Fibroblast of skin of scalp (primary cell): Measurements from ENCODE around the gene DHDH.

Experiments used
- DNase-seq: peaks from one replicate; pipeline ENCODE4 v3.0.0-alpha.2; 2013

The DHDH gene

DNA sequence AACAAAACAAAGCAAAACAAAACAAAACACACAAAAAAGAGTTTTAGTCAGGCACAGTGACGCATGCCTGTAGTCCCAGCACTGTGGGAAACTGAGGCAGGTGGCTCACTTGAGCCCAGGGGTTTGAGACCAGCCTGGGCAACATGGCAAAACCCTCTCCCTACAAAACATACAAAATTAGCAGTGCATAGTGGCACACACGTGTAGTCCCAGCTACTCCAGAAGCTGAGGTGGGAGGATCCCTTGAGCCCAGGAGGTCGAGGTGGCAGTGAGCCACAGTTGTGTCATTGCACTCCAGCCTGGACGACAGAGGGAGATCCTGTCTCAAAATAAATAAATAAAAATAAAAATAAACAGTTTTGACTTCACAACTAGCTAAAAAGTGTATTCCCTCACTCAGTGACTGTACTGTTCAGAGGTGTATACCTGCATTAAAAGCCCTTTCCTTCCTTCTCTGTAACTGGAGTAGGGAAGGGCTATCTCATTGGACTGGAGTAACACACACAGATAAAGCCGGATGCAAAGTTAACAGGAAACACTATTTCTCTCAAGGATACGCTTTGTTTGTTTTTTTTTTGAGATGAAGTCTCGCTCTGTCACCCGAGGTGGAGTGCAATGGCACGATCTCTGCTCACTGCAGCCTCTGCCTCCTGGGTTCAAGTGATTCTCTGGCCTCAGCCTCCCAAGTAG is 17.5 kb downstream of the DHDH start:
- DNase-seq: no peak

DNA sequence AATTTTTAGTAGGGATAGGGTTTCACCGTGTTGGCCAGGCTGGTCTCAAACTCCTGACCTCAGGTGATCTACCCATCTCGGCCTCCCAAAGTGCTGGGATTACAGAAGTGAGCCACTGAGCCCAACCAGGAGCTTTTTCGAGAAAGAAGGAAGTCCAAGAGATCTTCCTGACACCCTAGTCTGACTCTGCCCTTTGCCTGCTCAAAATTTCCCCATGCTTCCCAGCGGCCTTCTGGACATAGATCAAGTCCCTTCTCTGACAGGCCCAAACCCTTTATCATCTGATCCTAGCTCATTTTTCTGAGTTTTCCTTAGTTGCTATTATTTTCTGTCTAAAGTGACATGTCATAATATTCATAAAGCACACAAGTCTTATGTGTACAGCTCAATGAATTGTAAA is 19.6 kb downstream of the DHDH start:
- no peak for DNase-seq

DNA sequence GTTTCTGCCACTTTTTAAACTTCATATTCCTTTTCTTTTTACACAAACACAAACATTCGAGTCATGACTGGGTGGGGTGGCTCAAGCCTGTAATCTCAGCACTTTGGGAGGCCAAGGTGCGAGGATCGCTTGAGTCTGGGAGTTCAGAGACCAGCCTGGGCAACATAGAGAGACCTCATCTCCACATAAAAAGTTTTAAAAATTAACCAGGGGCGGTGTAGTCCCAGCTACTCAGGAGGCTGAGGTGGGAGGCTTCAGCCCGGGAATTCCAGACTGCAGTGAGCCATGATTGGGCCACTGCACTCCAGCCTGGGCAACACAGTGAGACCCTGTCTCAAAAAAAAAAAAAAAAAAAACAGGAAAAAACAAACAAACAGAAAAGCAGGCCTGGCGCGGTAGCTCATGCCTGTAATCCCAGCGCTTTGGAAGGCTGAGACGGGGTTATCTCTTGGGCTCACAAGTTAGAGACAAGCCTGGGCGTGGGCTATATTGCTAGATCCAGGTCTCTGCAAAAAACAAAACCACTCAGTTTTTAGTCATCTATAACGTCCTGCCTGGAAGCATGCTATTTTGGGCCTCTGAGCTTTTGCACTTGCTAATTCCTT is 20.6 kb downstream of the DHDH start:
- DNase-seq: no peak

- DNase-seq: peak; percentile 96
These were observed 21.3 kb downstream of the DHDH start, which contains the start of gene BAX for GRCh38 chr19:48954595-48955307. Gene BAX, plus strand, starts transcription at chr19:48954875. Its CDS starts 54 bp downstream, at chr19:48954929.

GRCh38 chr19:48955308-48955958 is 21.9 kb downstream of the DHDH start:
- no peak for DNase-seq

DNA sequence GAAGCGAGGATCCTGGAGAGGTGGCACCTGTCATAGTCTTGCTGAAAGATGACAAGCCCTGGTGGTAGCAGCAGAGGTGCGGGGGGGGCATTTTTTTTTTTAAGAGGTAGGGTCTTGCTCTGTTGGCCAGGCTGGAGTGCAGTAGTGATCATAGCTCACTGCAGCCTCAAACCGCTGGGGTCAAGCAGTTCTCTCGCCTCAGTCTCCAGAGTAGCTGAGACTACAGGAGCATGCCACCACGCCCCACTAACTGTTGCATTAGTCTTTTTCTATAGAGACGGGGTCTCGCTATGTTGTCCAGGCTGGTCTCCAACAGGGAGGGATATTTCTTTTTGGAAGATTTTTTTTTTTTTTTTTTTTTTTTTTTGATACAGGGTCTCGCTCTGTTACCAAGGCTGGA is 24.5 kb downstream of the DHDH start:
- no peak for DNase-seq

GRCh38 chr19:48959341-48960239 is 26.1 kb downstream of the DHDH start:
- DNase-seq: no peak

DNA sequence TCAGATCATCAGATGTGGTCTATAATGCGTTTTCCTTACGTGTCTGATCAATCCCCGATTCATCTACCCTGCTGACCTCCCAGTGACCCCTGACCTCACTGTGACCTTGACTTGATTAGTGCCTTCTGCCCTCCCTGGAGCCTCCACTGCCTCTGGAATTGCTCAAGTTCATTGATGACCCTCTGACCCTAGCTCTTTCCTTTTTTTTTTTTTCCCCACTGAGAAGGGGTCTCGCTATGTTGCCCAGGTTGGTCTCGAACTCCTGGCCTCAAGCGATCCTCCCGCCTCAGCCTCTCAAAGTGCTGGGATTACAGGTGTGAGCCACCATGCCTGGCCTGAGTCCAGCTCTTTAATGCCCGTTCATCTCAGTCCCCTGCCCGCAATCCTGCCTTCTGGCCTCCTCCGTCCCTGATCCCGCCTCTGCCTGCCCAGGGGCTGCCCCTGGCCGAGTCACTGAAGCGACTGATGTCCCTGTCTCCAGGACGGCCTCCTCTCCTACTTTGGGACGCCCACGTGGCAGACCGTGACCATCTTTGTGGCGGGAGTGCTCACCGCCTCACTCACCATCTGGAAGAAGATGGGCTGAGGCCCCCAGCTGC is 27.7 kb downstream of the DHDH start:
- no peak for DNase-seq

GRCh38 chr19:48961673-48962028 is 28.2 kb downstream of the DHDH start:
- DNase-seq: no peak

GRCh38 chr19:48962029-48962848 is 28.7 kb downstream of the DHDH start:
- peak; percentile 13 for DNase-seq

- no peak for DNase-seq
These were observed 29.3 kb downstream of the DHDH start for GRCh38 chr19:48962849-48963165.

GRCh38 chr19:48963371-48964204 is 30.1 kb downstream of the DHDH start:
- DNase-seq: peak; percentile 84

DNA sequence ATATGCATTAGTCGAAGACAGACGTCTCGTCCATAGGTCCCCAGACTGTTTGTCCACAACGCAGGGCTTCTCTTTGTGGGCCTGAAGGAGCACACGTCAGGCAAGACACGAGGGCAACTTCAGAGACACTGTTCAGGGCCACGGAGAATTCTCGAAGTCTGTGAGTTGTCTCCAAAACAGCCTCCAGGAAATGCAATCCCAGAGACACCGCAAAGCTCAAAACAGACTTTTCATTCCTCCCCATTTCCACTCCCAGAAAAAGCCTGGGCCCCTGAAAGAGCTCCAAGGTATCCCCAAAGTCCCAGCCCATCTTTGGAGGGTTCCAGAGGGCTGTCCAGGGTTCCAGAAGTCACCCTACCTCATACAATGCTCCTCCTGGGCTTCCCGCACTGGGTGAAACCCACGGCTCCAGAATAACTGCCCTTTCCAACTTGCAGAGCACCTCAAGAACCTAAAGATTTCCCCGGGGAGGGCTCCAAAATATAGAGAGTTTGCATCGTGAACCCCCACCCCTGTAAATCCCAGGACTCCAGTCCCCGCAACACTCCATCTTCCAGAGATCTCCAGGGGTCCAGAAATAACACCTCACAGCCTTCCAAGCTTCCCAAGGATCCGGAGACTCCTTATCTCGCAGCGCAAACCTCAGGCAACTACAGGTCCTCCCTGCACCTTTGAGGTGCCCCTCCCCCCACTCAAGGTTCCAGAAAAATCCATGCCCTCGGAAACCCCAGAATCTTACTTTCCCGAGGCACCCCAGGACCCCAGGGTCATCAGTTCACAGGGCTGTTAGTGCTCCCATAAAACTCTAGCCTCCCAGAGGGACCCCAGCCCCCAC is 30.9 kb downstream of the DHDH start:
- peak; percentile 63 for DNase-seq

- DNase-seq: peak; percentile 97
These were observed 31.7 kb downstream of the DHDH start, which contains the start of gene FTL for GRCh38 chr19:48965040-48965805. Gene FTL, plus strand, starts transcription at chr19:48965309. Its CDS starts 199 bp downstream, at chr19:48965508.

DNA sequence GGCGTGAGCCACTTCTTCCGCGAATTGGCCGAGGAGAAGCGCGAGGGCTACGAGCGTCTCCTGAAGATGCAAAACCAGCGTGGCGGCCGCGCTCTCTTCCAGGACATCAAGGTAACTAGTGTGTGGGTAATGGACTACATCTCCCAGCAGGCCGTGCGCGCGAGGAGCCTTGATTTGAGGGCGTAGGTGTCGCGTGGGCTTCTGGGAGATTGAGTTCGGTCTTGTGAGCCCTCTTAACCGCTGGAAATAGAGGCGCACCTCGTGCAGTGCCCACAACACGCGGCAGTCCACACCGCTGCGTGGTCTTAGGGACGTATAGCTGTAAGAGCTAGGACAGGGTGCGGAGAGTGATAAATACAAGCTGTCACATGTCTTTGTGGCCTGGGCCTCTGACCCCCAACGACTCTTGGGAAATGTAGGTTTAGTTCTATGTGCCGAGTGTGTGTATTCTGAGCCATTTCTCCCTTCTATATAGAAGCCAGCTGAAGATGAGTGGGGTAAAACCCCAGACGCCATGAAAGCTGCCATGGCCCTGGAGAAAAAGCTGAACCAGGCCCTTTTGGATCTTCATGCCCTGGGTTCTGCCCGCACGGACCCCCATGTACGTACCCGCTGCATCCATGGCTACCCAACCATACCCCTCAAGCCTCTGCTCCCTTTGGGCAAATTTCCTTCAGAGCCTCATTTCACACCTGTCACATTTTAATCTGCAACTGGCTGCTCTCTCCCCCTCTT is 32.5 kb downstream of the DHDH start:
- DNase-seq: peak; percentile 81

- DNase-seq: no peak
These were observed 33.2 kb downstream of the DHDH start for GRCh38 chr19:48966541-48967345.
